NCI-H510A (cell line): ENCODE measurements around the gene IFI44.

Source experiments
- DNase-seq: peaks from one replicate; lab custom pipeline; 2025; lab: John Stamatoyannopoulos, UW

Gene IFI44

GRCh38 chr1:78652019-78652560, 2.5 kb downstream of the IFI44 start:
- no peak for DNase-seq

- no peak for DNase-seq
Measured at GRCh38 chr1:78658901-78659300, 9.3 kb downstream of the IFI44 start.

DNA sequence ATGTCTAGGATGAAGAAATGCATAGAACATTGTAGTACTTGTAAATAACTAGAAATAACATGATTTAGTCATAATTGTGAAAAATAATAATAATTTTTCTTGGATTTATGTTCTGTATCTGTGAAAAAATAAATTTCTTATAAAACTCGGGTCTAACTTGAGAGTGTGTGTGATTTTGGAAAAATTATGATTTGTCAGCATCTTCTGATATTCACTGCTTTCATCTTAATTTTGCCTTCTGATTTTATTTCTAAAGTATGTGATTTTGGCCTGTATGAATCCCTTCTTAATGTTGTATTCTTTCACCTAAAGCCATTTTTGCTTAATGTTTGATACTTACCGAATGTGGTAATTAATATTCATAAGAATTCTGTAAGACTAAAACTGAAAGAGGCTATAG, 14.3 kb downstream of the IFI44 start:
- no peak for DNase-seq

GRCh38 chr1:78664763-78665162, 15.1 kb downstream of the IFI44 start:
- DNase-seq, result no peak

- DNase-seq, result no peak
Measured at GRCh38 chr1:78665809-78666208, 16.2 kb downstream of the IFI44 start.

DNA sequence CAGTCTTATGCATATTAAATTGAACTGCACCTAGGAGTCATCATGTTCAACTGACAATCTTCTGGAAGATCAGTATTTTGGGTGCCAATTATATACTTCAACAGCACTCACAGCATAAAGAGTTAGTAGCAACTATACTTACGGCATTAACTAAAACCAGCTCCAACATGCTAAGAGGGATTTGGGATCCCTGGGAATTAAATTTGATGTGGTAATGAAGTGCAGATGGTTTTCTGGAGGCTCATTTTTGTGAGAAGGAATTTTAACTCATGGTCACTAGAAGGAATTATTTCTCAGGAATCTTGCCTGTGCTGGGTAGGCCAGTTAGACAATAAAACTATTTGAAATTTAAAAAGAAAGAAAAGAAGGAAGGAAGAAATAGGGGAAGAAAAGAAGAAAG, 18.3 kb downstream of the IFI44 start:
- DNase-seq, result no peak

GRCh38 chr1:78668427-78668826, 18.8 kb downstream of the IFI44 start:
- DNase-seq, result no peak

GRCh38 chr1:78672428-78672827, 22.8 kb downstream of the IFI44 start:
- no peak for DNase-seq

GRCh38 chr1:78673120-78673519, 23.5 kb downstream of the IFI44 start:
- DNase-seq, result peak; percentile 17

DNA sequence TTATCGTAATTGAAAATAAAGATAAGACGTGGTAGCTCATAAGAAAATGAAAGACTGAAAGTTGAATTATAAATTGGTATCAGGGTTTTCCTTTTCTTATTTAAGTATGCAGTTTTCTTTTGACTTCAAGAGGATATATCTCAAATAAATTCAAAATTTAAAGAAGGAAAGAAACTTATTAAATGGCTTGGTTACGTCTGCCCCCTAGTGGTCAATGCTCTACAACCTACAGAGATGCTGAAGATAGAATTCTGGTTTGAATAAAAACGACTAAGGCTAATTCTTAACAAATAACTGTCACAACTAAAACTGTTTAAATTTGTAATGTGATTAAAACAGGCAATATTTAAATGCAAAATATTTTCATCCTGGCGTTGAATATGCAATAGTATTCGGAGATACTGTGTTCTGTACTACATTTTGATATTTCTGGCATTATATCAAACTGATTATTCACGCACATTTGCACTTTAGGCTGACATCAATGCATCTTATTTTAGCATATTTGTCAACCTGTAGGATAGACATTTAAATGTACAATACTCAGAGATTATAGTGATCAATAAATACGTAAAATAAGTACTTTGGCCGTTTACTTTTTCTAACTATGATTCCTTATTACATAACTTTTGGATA, 26.8 kb downstream of the IFI44 start:
- DNase-seq, result peak; percentile 10

GRCh38 chr1:78676993-78677392, 27.4 kb downstream of the IFI44 start:
- no peak for DNase-seq

GRCh38 chr1:78677788-78678187, 28.2 kb downstream of the IFI44 start:
- DNase-seq, result no peak

DNA sequence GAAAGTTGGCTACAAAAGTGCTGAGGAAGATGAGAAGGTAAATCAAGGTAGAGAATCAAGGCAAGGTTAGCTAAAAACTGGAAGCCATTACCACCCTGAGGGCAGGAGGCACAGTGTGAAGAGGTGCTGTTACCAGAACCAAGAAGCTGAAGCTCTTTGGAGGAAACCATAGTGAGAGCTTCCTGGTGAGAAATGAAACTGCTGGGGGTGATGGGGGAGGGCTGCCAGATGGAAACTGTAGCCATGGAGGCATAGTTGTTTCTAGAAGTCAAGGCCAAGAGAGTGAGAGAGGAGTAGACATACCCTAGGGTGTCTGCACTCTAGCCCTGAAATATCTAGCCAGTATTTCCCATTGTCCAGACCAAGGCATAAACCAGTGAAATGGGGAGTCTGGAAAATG, 28.7 kb downstream of the IFI44 start:
- DNase-seq, result no peak

DNA sequence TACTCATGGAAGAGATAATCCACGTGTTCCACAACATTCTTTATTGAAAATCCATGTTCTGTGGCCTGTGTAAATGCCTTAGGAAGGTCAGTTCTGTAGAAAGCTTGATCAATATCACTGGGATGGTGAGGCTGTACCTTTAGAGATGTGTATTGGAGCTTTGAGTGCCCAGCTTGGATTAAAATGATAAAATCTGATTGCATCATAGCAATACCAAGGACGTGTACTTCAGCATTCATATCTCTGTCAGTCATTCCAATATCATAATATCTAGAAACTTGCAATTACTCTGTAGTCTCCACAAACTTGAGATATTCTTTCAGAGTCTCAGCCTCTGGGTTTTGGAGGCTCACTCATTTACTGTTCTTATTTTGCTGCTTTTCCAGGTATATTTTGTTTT, 31.6 kb downstream of the IFI44 start:
- DNase-seq, result no peak

DNA sequence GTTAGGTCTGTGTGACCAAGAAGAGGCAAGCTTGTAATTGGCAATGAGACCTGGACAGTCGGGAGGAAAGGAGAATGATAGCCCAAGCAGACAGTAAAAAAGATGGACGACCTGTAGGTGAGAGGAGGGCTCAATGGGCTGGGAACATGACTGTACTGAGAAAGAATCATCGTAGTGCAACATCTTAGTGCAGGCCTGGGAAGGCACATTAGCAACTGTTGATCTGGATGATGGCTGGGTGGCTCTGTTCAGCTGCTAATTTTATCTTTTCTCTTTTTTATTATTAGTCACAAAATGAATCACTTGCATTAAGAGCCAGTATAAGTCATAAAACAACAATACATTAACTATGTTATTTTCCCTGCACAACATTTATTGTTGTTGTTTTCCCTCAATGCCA, 32.9 kb downstream of the IFI44 start:
- no peak for DNase-seq

GRCh38 chr1:78683079-78683478, 33.4 kb downstream of the IFI44 start:
- no peak for DNase-seq

DNA sequence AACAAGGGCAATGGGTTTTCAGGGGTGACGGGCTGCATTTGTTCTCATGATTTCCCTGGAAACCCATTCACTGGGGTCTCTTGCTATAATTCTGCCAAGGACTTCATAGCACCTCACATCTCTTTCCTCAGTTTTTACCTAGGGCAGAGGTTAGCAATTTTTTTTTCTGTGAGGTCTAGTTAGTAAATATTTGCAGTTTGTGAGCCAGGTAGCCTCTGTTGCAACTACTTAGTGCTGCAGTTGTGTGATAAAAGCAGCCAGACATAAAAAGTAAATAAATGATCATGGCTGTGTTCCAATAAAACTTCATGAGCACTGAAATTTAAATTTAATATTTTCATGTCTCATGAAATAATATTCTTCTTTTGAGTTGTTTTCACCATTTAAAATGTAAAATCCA, 37.7 kb downstream of the IFI44 start:
- DNase-seq, result no peak

GRCh38 chr1:78687914-78688313, 38.3 kb downstream of the IFI44 start:
- no peak for DNase-seq

- DNase-seq, result no peak
Measured at GRCh38 chr1:78688697-78689096, 39.1 kb downstream of the IFI44 start.

- DNase-seq, result no peak
Measured at GRCh38 chr1:78690516-78690915, 40.9 kb downstream of the IFI44 start.

DNA sequence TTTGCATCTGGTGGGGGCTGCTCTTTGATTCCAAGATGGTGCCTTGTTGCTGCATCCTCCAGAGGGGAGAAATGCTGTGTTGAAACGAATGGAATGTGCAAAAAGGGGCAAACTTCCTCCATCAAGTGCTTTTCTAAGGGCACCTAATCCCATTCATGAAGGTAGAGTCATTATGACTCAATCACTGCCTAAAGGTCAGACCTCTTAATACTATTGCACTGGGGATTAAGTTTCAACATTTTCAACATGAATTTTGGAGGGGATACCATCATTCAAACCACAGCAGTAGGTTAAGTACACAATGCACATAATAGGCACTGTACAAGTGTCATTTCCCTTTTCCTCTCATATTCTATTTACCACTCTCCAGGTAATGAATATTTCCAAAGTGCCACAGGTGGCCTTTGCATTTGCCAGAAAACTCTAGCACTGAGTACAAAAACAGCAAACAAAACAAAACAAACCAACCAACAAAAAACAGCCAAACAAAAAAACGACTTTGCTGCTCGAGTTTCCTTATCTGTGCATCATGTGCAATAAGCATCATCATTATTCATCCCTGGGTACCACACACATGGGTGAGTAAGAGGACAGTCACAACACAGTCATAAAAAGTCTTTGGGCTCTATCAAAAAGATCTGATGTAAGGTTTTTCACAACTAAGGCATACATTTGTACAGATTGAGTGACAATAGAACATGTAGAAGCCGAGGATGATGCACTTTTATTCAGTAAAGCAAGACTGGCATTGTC, 42.5 kb downstream of the IFI44 start:
- DNase-seq, result no peak

- no peak for DNase-seq
Measured at GRCh38 chr1:78699813-78700212, 50.2 kb downstream of the IFI44 start.

- DNase-seq, result no peak
Measured at GRCh38 chr1:78702426-78702825, 52.8 kb downstream of the IFI44 start.

GRCh38 chr1:78703806-78704205, 54.2 kb downstream of the IFI44 start:
- no peak for DNase-seq
